Smooth muscle cell of the brain vasculature (primary cell): ENCODE data around the gene SLC38A2.
A peak's percentile ranks its signal among the peaks of the same experiment; 100 is the strongest.
"Not testable (repeated sequence)": the region's sequence is repeated elsewhere in the genome, so short reads cannot be mapped to it uniquely, and the experiment has no call there.

ENCODE experiments used
- DNase-seq: peaks from one replicate; pipeline ENCODE4 v3.0.0-alpha.2; 2012; ENCODE audit warnings: low read depth, low spot score

Gene SLC38A2

DNA sequence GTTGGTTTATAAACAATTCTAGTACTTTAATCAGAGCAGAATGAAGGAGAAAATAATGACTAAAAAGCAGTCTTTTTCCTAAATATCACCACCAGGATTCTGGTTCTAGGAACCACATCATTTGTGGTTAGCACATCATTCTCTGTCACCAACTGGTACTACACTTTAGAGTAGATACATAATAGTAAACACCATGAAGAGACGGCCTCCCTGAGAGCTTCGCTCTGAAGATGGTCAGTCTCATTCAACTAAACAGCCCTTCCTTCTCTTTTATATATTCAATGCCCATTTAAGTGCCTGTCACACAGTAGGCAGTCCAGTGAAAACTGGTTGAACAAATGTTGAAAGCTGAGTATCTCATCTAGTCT, 10.9 kb downstream of the SLC38A2 start:
- DNase-seq = no peak

DNA sequence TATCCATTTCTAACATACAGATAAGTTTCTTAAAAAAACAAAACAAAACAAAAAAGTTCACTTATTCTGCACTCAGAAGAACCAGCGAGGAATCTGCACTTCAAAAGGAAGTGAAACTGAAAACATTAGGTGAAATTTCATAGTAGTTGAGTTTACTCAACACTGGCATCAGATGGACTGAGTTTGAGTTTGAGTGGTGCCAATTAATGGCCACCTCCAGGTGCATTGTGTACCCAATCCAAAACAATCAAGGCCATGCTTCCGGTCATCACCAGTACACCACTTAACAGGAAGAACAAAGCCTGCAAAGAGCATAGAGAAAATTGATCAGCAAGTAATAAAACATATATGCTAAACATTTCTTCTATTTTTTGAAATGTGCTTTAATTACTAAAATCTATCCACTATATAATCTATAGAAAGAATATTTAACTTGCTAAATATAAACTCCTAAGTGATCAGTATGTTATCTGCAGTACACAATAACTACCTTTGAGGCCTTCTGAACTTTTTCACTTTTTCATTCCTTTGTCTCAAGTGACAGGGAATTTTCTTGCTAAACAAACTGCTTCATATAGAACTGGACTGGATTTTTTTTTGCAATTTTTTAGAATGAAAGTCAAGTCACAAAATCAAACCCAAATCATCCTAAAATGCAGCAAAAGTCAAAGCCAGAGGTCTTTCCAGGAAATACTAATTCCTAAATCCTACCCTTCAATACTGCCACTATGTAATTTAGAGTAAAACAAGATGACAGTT, 11.5 kb downstream of the SLC38A2 start:
- DNase-seq = no peak

DNA sequence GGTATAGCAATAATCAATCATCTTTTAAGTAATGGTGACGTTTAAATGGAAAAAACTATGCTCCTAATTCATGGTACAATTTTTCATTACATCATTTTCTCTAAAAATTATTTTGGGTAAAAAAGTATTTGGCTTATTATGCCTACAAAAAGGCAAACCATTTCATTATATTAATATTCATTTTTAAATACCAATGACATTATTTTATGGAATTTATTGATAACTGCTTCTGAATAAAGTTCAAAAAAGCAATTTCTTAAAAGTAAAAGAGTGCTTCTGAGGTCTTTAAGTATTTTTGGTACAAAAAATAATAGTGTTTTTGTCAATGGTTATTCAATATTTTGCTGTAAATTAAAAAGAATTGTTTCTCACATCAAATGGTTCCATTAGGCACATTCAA, 12.2 kb downstream of the SLC38A2 start:
- DNase-seq = no peak

DNA sequence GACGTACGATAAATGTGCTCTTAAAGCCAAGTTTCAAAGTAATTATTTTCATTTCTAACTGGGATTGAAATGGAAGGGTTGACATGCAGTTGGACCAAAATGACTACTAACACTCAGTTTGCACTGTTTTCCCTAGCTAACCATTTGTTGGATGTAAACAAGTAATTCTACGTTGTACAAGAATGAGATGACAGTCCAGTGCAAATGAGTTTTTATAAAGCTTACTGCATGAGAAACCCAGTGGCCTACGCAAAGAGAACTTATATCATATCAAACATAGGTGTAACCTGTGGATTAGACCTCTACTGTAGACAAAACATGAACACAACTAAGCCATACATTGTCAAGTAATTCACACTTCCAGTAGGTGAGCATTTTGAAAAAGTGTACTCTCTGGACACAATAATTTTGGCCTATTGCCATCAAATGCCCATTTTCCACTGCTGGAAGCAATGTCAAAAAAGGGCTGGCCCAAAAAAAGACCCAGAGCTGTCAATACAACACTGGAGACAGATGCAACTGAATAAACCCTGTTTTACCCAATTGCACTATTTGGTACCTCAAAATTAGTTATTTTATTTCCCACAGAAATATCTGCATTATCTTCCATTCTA, 12.8 kb downstream of the SLC38A2 start:
- no peak for DNase-seq

DNA sequence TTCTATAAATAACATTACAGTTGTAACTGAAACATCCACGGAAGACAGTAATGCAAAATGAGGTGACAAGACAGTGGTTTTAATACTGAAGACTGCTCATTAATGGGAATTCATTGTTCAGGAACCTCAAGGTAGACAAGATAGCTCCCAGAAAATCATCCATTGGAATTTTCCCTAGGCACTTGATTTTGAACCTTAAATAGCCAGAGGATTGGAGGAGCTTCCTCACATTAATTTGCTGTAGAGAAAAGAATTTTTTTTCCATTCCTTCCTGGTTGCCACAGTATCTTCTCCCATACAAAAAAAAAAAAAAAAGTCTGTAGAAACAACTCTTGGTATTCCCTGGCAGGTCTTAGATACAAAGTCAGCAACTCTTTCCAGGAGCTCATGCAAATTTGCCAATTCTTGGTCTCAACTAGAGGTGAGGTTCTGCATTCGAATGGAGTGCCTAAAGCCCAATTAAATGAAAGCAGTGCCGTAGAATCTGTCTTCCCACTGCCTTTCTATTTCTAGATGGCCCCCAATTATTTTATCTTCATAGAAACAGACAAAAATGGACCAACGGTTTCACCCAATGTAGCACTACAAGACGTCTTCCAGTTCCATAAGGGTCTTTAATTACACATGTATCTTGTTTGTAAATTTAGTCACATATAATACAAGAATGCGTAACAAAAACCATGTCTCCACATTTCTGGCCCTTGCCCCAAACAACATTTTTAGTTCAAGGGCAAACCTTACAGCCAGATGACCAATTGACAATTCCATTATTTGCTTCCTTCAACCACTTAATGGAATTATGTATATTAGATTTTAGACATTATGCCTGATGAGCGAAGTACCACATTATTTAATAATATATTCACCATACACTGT, 13.5 kb downstream of the SLC38A2 start:
- no peak for DNase-seq

DNA sequence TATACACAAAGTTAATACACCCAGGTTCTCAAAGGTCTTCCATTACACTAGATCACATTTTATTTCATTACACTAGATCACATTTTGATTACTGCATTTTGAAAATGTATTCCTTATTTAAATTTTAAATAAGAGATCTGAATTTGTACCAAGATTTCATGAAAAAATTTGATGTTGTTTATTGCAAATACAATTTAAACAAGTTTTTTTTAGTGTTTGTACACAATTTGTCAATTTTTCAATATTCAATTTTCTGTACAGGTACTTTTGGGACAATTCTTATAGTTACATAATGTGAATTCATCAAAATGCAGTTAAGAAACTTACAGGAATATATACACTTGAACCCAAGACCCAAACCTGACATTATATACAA, 14.3 kb downstream of the SLC38A2 start:
- no peak for DNase-seq

DNA sequence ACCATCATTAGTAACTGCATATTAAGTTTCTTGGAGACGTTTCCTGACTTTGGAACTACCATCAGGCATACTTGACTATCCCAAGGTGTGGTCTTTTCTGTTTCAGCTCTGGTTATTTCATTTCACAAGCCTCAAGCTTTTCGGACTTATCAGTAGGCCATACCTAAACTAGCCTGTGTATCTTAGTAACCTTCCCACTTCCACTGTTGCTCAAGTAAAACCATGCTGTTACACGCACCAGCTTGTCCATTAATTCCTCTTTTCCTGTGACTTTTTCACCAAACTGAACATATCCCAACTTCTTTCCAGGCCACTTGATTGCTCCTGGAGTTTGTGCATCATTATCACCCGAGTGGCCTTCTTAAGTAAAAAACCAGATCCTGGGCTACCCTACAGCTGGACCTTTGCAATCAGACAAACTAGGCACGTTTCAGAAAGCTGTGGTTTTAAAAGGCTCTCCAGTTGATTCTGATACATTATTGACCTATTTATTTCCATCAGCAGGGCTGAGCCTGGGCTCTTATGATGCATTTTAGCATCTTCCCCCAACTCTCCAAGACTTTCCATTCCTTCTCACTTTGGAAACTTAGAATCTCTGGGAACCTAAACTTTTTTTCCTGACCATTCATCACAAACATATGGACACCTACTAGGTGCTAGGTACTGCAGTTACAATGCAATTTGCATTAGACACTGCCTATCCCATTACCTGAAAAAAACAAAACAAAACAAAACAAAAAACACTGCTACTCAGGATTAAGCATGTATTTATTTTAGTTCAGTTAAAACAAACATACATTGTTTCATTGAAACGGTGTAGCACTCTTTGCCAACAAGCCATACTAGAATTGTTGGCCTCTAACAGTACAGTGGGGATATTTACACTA, 14.9 kb downstream of the SLC38A2 start:
- peak; percentile 23 for DNase-seq

DNA sequence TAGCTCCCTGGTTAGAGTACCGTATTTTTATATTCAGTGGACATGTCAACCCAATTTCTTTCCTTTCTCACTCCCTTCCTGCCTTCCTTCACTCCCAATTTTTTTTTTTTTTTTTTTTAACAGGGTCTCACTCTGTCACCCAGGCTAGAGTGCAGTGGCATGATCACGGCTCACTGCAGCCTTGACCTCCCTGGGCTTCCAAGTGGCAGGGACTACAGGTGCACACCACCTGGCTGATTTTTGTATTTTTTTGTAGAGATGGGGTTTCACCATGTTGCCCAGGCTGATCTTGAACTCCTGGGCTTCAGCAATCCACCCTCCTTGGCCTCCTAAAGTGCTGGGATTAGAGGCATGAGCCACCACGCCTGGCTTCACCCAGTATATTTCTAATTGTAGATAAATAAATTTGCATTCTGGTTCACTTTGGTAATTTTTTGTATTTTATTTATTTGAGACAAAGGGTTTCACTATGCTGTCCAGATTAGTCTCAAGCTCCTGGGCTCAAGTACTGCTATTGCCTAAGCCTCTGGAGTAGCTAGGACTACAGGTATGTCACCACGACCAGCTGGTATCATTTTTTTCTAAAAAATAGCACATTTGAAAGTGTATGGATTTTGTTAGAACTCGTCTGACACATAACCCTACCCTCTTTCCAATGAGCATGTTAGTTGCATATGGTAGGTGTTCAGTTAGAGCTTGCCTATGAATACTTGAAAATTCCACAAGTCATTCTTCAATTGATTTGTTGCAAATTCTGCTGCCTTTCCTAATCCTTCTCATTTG, 15.7 kb downstream of the SLC38A2 start:
- DNase-seq = no peak

DNA sequence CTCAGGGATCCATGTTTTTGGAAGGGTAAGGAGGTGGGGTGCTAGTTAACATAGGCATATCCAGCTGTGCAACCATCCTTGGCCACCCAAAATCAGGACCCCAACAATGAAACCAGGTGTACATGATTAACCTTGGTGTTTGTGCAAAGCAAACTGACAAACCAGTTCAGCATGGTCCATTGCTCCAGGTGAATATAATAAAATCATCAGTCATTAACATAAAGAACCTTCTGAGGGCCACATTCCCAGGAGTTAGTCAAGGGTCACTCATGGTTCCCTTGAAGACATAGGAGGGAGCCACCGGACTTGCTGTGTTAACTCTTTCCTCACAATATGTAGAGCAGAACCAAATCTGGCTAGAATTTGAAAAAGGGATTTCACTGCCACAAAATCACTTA, 17.8 kb downstream of the SLC38A2 start:
- no peak for DNase-seq

DNA sequence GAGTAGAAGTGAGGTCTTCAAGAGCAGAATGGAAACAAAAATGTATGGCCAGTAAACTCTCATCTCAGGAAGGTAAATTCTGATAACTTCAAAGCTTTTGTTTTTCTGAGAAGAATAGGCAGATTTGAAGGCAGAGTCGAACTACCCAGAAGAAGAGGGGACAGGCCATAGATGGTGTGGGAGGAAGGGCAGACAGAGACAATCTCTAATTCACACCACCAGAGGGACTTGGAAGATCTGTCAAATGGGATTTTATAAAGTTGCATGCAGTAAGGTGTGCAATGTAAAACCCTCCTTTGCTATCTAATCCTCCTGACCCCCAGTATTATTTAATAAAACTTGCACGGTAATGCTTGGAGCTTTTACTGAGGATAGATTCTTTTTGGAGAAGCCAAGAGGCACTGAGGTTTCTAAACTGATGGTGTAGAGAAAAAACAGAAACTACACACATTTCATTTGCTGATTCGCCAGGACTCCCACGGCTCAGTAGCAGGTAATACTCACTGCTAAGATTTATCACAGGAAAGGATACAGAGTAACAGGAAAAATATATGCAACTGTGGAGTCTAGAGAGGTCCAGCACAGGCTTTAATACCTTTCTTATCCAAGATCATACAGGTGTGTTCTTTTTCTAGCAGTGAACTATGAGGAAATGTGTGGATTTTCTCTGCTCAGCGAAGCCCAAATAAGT, 18.3 kb downstream of the SLC38A2 start:
- DNase-seq = no peak

DNA sequence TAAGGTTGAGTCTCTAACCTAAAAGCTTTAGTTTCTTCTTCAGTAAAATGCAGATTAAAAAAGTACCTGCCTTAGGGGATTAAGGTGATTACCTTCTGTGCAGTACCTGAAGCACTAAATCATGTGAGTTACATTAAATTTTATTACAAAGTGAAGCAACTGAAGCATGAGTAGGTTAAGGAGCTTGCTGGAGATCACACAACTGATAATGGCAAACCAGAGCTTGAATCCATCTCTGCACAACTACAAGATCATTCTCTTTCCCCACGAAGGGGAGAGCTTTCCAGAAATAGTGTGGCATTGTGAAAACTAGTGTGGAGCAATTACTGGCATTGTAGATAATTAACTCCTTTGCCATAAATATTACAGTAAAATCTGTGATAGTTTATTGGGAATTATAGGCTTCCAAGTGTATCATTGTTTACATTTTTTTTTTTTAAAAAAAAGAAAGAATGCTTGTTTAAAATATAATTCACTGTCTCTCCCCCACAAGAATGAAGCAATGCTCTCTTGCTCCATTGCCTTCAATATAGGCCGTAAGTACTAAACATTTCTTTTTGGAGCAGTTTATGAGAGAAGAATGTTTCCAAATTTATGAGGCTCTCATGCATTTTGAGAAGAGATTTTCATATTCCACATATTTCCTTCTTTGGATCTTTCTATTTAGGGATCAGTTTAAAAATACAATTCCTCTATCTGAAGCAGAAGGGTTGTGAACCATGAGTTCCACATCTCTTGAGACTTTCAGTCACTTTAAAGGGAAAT, 20.5 kb downstream of the SLC38A2 start:
- no peak for DNase-seq

DNA sequence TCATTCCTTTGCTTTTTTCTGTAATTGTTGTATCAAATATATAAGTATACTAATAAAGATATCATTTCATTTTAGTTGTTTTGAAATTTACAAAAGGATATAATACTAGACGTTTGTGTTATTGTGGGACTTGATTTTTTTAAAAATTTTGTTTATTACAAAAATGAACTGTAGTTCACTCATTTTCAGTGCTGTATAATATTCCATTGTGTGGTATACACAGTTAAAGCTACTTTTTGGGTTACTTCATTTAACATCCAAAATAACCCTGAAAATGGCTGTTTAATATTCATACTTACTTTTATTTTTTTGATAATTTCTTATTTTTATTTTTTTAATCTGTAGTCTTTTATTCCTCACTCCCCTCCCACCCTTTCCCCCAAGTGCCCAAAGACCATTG, 21.4 kb downstream of the SLC38A2 start:
- DNase-seq = no peak

DNA sequence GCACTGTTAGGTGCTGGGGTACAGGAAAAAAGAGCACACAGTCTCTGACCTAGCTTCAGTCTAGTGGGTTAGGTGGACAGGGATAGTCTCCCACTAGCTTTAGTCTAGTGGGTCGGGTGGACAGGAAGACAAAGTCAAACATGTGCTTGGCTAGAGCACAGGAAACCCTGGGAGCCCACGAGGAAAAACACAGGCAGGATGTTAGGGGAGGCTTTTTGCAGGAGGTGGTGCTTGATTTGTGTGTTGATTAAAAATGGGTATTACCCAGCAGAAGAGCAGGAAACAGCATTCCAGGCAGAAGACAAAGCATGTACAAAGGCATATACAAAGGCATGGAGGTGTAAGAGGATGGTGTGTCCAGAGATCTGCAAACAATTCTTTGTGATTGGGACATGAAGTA, 23.3 kb downstream of the SLC38A2 start:
- no peak for DNase-seq

DNA sequence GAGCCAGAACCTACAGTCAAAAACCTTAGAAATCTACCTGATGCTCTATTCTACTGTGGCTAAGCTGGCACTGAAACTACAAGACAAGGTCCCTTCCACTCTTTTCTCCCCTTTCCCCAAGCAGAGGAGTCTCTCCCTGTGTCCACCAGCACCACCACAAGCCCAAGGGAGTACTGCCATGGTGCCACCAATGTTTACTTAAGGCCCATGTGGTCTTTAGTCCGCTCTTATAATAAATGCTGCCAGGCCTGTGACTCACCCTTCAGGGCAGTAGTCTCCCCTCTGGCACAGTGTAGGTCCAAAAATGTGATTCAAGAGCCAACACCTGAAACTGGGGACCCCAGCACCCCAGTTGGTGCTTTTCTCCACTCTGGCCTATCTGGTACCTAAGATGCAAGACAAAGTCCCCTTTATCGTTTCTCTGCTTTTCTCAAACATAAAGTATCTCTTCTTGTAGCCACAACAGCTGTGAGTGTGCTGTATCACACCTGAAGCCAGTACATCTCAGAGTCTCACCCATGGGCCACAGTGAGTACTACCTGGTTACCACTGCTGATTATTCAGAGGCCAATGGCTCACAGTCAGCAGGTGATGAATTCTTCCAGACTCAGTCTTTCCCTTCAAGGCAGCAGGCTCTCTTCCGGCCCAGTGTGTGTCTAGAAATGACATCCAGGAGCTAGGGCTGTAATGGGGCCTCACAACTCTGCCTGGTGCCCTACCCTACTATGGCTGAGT, 29.3 kb downstream of the SLC38A2 start:
- no peak for DNase-seq

DNA sequence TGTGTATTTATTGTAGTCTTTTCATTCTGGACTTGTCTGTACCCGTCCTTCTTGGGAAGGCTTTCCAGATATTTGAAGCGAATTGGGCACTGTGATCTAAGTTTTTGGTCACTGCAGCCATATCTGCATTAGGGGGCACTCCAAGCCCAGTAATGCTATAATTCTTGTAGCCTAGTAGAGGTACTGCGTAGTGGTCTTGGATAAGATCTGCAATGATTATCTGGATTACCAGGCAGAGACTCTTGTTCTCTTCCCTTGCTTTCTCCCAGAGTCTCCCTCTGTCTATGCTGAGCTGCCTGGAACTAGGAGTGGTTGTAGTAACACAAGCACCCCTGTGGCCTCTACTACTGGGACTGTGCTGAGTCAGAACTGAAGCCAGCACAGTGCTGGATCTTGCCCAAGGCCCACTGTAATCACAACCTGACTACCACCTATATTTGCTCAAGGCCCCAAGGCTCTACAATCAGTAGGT, 30.0 kb downstream of the SLC38A2 start:
- DNase-seq = peak; percentile 17

DNA sequence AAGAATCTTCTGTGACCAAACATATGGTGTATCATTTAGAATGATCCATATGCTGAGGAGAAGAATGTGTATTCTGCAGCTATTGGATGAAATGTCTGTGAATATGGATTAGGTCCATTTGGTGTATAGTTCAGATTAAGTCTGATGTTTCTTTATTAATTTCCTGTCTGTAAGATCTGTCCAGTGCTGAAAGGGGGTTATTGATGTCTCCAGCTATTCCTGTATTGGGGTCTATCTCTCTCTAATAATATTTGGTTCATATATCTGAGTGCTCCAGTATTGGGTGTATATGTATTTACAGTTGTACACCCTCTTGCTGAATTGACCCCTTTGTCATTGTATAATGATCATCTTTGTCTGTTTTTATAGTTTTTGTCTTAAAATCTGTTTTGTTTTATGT, 33.5 kb downstream of the SLC38A2 start:
- no peak for DNase-seq

DNA sequence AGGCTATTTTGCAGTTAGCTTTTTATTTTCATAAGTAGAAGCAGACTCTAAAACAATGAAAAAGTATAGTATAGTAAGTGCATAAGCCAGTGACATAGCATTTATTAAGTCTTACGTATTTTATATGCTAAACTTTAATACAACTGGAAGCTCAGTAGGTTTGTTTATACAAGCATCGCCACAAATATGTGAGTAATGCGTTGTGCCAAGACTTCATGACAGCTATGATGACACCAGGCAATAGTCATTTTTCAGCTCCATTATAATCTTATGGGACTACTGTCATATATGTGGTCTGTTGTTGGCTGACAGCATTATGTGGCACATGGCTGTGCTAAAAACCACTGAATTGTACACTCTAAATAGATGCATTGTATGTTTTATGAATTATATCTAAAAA, 40.3 kb downstream of the SLC38A2 start:
- DNase-seq = no peak

DNA sequence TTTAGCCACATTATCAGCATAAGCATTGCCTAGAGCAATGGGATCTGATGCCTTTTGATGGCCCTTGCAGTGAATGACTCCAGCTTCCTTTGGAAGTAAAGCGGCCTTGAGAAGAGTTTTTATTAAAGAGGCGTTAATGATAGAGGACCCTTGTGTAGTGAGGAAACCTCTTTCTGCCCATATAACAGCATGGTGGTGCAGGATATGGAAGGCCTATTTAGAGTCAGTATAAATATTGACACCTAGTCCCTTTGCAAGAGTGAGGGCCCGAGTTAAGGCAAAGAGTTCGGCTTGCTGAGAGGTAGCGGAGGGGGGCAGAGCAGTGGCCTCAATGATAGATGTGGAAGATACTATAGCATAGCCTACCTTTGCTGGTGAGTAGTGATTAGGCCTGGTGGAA, 47.5 kb downstream of the SLC38A2 start:
- not testable (repeated sequence) for DNase-seq

DNA sequence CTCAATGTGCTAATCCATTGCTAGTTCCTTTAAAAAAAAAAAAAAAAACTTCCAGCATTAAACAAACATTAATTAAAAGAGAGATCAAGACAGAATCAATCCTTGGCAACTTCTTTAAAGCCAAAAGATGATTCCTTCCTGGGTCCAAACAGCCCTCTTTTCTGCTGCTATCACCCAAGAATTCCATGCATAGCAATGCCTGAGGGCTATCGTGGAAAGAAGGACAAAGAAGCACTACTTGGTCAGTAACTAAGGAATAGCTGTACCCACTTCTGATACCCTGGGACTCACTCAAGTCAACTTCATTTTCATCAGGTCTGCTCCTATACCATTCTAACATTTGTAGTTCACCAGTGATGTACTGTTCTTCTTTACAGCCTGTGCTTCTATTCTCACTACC, 51.8 kb downstream of the SLC38A2 start:
- no peak for DNase-seq
